ENCODE measurements around the gene DPF1.
A peak's percentile ranks its signal among the peaks of the same experiment; 100 is the strongest.

Gene DPF1

DNA sequence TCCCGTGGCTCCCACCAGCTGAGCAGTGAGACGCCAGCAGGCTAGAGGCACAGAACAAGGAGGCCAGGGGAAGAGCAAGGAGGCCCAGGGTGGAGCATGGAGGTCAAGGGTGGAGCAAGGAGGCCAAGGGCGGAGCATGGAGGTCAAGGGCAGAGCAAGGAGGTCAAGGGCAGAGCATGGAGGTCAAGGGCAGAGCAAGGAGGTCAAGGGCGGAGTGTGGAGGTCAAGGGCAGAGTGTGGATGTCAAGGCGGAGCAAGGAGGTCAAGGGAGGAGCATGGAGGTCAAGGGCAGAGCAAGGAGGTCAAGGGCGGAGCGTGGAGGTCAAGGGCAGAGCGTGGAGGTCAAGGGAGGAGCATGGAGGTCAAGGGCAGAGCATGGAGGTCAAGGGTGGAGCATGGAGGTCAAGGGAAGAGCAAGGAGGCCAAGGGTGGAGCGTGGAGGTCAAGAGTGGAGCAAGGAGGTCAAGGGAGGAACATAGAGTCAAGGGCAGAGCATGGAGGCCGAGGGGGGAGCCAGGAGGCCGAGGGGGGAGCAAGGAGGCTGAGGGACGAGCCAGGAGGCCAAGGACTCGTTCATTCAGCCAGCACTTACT is 27.7 kb downstream of the DPF1 start:
- DNase-seq = no peak

DNA sequence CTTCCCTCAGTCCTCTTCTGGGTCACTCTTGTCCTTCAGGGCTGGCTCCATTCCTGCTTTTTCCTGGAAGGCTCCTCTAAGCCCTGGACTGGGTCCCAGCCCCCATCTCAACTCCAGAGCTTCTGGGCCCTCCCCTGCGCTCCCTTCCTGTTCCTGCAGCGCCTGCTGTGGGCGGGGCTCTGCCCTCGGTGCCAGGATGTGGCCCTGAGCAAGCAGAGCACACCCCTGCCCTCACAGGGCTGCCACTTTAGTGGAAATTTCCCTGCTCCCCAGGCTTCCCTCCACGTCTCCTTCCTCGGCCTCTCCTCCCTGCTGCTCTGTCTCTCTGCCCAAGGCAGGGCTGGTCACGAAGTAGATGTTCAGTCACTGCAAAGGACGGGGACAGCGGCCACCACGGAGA is 28.8 kb downstream of the DPF1 start:
- peak; percentile 57 for DNase-seq

DNA sequence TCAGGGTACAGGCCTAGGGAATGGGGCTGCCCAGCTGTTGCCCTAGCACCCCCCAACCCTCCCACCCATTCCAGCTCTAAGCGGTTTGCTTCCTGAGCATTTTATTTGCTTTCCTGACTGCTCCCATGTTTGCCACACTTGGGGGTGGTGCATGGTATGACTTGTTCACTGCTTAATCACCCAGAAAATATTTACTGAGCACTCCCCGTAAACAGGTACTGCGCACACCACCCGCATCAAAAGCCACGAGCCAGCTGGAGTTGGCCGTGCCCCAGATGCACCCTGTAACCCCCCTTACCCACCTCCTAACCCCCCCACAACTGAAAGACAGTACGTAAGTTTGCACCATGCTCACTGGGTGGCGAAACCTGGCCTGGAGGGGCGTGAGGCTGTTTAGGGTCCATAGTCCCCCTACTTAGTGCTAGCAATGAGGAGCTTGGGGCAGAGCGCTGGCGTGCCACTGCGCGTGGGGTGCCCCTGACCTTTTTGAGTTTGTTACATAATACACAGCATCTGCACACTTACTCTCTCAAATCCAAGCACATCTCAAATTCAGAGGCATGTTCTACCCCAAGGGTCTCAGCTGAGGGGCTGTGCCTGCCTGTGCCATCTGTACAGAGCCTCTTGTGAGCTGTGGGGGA is 29.8 kb downstream of the DPF1 start:
- peak; percentile 64 for DNase-seq

DNA sequence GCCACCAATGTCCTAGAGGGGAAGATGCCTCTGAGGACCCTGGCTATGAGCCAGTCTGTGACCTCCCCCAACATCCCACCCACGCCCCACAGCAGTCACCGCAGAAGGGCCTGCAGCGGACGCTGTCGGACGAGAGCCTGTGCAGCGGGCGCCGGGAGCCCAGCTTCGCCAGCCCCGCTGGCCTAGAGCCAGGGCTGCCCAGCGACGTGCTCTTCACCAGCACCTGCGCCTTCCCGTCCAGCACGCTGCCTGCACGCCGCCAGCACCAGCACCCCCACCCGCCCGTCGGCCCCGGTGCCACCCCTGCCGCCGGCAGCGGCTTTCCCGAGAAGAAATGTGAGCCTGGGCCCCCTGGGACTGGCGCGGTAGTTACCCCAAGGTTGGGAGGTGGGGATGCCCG is 30.6 kb downstream of the DPF1 start:
- DNase-seq = peak; percentile 88

DNA sequence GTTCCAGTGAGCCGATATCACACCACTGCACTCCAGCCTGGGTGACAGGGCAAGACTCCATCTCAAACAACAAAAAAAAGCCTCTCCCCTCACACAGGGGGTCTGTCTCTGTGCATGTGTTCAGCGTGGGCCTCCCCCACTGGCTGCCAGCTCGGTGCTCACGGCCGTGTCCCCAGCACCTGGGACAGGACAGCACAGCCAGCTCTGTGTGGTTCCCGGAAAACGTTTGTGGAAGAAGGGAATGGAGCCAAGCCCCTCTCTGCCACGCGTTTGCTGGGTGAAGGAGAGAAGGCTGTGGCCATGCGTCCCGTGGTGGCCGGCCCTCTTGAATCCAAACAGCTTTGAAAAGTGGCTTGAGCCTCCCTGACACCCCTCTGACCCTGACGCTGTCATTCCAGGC is 32.3 kb downstream of the DPF1 start:
- DNase-seq = no peak

DNA sequence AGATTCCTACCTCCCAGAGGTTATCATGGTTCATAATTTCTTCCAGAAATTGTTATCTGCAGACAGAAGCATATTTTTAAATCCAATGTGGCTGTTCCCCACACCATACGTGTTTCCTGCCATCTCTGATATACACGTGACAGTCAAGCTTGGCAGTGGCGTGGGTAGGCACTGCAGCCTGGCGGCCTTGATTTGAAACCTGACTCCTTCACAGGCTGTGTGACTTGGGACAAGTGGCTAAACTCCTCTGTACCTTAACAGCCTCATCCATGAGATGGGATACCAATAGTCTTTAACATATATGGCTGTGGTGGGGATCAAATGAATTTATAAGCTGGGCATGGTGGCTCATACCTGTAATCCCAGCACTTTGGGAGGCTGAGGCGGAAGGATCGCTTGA is 33.2 kb downstream of the DPF1 start:
- DNase-seq = peak; percentile 18

DNA sequence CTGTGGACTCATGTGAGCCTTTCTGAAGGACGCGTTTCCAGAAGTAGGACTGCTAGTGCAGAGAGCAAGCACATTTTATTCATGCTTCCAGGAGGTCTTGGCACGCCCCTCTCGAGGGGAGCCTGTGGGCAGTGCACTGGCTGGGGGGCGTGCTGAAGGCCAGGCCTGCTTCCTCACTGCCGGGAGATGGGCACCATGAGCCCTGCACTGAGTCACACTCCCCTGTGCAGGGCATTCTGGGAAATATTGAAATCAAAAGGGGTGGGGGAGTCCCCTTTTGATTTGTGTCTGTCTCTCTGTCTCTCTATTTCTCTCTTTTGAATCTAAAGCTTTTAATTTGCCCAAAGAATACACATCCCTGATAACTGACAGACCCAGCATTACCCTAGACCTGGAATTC is 34.0 kb downstream of the DPF1 start:
- DNase-seq = no peak

DNA sequence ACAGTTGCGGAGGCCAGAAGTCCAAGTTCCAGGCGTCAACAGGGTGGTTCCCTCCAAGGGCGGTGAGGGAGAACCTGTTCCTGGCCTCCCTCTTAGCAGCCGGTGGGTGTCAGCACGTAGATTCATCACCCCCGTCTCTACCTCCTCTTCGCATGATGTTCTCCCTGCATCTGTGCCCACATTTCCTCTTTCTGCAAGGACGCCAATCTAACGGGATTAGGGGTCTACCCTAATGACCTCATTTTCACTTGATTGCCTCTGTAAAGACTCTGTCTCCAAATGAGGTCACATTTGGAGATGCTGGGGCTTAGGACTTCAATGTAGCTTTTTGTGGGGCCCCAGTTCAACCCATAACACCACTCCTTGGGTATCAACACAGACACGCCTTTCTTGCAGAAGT is 38.5 kb downstream of the DPF1 start:
- DNase-seq = no peak

DNA sequence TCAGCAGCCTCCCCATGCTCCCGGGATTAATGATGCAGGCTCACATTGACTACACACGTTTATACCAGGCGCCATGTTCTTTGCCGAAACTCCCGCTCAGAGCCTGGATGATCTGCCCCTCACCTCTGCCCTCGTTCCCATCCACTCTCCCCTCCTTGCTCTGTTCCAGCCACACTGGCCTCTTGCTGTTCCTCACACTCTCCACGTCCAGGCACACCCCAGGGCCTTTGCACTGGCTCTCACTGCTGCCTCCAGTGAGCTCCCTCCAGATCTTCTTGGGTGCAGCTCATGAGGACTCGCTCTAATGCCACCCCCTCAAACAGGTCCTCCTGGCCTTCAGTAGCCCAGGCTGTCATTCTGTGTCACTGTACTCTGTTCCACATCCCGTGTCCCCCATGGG is 39.2 kb downstream of the DPF1 start:
- no peak for DNase-seq

DNA sequence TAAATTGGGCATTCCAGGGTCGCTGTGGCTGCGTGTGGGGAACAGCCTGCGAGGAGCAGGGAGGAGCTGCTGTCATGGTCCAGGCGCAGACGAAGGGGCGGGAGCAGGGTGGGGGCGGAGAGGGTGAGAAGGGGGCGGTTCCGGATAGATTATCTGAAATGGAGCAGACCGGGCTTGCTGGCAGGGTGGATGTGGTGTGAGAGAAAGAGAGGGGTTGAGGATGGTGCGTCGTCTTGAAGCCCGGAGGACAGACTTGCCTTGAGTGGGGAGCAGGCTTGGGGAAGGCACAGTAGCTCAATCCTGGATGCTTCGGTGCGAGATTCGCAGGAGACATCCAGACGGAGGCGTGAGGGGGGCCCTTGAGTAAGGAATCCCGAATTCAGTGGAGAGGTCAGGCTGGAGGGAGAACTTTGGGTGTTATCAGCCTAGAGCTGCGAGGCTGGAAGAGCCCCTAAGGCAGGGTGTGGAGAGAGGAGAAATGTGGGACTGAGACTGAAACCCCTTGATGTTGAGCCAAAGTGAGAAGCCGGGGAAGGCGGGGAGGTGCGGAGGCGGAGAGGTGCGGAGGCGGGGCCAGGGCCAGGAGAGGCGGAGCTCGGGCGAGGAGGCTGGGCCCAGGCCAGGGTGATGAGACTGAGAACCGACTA is 40.6 kb downstream of the DPF1 start:
- DNase-seq = no peak

DNA sequence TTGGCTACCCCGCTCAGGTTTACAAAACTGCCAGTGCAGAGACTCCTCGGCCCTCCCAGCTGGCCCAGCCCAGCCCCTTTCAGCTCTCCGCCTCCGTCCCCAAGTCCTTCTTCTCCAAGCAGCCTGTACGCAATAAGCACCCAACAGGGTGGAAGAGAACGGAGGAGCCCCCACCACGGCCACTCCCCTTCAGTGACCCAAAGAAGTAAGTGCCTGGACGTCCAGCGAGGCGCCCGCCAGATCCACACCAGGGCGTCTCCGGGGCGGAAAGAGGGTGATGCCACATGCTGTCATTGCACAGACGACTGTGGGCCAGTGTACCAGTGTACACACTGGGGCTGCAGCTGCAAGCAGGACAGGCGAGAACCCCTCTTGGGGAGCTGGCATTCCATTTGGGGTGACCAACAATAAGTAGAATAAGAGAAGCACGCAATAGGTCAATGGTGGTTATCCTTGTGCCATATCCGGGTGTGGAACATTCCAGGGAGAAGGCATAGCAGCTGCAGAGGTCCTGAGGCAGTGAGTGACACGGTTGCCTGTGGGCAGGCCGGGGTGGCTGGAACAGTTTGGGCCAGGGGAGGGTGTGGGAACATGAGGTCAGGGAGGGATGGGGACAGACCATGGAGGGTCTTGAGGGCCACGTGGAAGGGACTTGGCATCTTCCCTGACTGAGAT is 41.3 kb downstream of the DPF1 start:
- DNase-seq = no peak

DNA sequence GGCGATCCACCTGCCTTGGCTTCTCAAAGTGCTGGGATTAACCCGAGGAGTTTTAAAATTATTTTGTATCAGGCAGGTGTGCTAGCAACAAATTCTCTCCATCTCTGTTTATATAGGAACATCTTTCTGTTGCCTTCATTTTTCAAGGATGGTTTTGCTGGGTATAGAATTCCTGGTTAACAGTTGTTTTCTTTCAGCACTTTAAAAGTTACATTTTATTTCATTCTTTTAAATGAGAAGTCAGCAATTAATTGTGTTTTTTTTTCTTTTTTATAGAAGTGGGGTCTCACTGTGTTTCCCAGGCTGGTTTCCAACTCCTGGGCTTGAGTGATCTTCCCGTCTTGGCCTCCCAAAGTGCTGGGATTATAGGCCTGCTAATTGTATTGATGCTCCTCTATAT is 44.0 kb downstream of the DPF1 start:
- no peak for DNase-seq

DNA sequence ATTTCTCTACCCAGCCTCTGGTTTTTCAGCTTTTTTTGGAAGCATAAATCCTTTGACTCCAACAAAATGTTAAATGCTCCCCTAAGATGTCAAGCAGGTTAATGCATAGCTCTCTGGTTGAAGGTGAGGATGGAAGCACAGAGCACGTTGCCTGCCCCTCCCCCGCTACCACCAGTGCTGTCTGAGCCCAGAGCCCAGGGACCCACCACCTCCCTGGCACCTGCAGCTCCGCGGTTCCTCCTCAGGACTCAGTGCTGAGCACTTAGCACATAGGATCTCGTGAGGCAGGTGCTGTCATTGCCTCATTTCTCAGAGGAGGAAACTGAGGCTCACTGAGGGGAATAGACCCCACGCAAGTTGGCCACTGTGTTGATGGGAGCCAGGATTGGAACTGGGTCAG is 48.6 kb downstream of the DPF1 start:
- DNase-seq = no peak

DNA sequence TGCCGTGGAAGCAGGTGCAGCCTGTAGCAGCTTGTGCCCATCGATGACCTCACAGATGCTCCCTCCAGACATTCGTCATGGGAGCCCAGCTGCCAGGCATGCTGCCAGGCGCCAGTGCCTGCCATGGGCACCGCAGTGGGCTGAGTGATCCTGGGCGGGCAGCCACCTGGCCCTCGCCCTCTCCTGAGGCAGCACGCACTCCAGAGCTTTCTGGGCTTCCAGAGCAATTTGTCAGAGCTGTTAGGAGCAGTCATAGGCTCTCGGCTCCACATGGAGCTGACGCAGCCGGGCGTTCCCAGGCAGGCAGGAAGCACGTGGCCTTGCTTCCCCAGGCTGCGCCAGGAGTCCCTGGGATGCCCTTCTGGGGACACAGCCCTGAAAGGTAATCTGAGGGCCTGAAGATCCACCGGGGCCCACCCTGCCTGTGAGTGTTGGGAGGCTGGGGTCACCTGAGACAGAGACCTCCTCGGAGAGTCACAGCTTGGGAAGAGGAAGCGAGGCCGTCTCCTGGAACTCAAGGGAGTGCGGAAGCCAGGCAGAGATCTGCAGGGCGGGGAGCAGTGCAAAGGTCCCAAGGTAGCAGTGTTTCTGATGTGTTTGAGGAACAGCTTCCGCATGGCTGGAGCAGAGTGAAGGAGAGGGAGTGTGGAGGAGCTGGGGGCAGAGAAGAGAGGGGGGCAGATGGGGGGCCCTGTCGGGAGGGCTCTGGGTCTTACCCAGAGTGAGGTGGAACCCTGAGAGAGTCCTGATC is 50.6 kb downstream of the DPF1 start:
- peak; percentile 99 for DNase-seq

DNA sequence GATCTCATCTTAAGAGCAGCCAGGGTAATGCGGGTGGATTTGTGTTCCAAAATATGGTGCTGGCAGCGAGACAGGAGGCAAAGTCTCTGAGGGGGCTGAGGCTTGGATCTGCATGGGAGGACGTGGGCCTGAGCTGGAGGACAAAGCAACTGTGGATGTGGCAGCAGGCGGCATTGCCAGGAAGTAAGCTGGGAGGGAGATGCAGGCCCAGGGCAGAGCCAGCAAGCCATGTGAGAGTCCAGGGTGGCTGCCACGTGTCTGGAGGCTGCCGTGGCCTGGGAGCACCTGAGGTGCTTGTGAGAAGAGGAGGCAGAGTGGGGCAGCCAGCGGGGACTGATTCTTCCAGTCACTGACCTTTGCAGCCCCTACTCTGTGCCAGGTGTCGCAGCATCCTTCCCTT is 52.0 kb downstream of the DPF1 start:
- no peak for DNase-seq

DNA sequence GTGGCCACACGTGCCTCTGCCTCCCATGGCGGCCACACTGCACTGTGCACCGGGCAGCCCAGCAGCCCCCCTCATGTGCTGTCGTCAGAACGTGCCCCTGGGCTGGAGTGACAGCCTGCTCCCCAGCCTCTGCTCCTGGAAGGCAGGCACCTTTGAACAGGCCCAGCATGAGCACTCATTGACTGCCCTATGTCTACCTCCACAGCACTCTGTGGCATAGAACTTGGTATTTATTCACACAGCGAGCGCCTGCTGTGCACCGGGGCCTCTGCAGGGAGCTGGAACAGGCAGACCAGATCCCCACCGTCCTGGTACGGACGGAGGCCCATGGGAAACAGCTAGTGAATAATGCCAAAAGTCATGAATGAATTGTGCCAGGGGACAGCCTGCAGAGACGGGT is 53.7 kb downstream of the DPF1 start:
- DNase-seq = no peak

DNA sequence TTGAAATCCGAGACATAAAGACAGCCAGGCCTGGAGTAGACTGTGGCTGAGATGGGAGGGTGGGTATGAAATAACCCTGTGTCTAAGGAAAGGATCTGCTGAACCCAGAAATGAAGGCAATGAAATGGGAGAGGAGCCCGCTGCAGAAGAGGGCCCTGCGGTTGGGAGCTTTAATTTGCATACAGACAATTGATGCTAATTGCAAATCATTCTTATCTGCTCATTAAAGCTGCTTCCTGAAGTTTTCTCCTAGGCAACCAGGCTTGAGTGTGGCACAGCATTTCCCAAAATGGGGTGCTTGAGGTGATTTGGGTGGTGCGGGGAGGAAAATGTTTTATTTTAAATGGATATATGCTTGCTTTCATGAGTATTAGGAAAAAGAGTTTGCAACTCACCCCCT is 55.4 kb downstream of the DPF1 start:
- no peak for DNase-seq

DNA sequence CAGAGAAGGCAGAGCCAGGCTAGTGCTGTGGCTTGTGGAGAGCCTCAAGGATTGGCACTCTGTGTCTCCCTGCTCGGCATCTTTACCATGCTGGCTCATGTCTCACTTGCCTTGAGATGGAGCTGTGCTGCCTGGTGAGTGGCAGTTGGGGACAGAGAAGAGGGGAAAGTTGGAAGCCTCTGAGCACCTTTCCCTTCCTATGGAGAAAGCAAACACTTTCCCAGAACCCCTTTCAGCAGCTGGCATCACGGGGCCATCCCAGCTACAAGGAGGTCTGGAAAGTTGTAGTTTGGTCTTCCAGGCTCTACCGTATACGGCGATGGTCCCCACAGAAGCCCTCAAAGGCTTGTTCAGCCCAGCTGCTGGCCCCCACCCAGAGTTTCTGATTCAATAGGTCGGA is 58.7 kb downstream of the DPF1 start:
- no peak for DNase-seq

DNA sequence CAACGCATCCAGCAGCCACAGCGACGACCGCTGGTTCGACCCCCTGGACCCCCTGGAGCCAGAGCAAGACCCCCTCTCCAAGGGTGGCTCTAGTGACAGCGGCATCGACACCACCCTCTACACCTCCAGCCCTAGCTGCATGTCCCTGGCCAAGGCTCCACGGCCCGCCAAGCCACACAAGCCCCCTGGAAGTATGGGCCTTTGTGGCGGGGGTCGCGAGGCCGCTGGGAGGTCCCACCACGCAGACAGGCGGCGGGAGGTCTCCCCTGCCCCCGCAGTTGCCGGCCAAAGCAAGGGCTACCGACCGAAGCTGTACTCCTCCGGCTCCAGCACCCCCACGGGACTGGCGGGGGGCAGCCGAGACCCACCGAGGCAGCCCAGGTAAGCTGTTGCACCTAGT is 59.5 kb downstream of the DPF1 start:
- no peak for DNase-seq

DNA sequence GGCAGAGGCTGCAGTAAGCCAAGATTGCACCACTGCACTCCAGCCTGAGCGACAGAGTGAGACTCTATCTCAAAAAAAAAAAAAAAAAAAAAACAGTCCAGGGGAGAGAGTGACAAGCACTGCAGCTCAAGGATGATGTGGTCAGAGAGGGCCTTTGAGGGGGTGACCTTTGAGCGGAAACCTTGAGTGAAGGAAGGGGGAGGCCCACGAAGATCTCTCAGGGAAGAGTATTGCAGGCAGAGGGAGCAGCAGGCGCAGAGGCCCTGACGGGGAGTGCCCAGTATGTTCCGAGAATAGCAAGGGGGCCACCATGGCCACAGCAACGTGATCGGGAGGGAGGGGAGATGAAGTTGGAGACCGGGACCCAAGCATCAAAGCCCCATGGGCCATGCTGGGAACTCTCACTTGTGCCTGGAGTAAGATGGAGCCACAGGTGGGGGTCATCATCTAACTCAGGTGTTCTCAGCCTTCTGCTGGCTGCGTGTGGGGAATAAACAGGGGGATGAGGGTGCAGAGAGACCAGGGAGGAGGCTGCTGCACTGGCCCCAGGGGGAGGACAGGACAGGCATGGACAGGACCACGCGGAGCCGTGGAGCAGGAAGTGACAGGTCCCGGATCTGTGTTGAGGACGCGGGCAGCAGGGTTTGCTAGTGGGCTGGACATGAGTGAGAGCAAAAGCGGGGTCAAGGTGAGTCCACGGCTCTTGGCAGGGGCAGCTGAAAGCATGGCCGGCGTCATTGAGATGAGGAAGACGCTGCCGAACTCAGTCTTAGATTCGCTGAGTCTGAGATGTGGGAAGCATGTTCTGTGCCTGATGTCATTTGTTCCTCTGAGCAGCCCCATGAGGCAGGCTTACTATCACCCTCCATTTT is 60.4 kb downstream of the DPF1 start:
- no peak for DNase-seq

DNA sequence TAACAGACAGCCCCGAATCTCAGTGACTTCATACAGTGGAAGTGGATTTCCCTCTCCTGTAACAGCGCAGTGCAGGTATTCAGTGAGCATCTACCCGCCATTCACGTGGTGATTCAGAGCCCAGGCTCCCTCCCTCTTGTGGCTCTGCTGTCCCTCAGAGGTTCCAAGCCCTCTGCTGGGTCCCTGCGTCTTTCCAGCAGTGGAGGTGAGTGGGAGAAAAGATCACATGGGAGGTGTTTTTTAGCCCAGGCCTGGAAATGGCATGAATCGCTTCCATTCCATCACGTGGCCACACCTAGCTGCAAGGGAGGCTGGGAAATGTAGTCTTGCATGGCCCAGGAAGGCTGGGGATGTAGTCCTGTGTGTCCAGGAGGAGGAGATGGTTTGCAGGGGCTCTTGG is 61.4 kb downstream of the DPF1 start:
- DNase-seq = no peak

DNA sequence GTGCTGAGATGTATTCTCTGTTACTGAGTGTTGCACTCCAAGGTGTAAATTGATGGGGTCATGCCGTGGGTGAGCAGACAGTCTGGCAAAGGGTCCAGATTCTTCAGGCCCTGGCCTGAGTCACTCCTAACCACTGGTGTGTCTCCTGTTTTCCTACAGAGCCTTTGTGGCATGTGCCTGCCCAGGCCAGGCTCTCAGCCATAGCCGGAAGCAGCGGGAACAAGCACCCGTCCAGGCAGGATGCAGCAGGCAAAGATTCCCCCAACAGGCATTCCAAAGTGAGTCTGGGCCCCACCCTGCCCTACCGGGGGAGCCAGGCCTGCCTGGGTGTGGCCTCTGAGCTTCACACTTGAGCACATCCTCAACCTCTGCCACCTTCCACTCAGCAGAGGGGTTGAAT is 61.9 kb downstream of the DPF1 start:
- no peak for DNase-seq

Measured in NCI-H2029 (cell line).